Fibroblast of lung (primary cell): Measurements from ENCODE around the gene IER3. TPM values are rescaled to one million over a fixed set of nuclear protein-coding genes. Genes with fewer than 3 reads are reported as not detected.

Experiments used
- DNase-seq, 2 donors: peaks; one replicate each; pipeline versions ENCODE4 v3.0.0 to v3.0.0-alpha.2; 2010; ENCODE audit warnings: low read depth in 2 of 2
- H2AFZ ChIP-seq: 2 replicates; pipeline ENCODE4 v1.5.1; 2012; ENCODE audit warnings: low read length, control low read depth, inconsistent platforms
- H3K27ac ChIP-seq: 2 replicates; pipeline ENCODE4 v1.5.1; 2011; ENCODE audit warnings: low read length, control low read depth; ENCODE audit not compliant: insufficient read depth
- H3K27me3 ChIP-seq: 2 replicates; pipeline ENCODE4 v1.5.1; 2011; ENCODE audit warnings: mild to moderate bottlenecking, low read length; ENCODE audit not compliant: control insufficient read depth, insufficient read depth
- H3K36me3 ChIP-seq: 2 replicates; pipeline ENCODE4 v1.5.1; 2011; ENCODE audit warnings: low read length; ENCODE audit not compliant: control insufficient read depth, insufficient read depth
- H3K4me1 ChIP-seq: 2 replicates; pipeline ENCODE4 v1.5.1; 2011; ENCODE audit warnings: low read length; ENCODE audit not compliant: control insufficient read depth, insufficient read depth; ENCODE audit errors: extremely low read depth
- H3K4me2 ChIP-seq: 2 replicates; pipeline ENCODE4 v1.5.1; 2011; ENCODE audit warnings: low read length, control low read depth; ENCODE audit not compliant: insufficient read depth; ENCODE audit errors: extremely low read depth
- H3K4me3 ChIP-seq, 4 experiments: fragments of 200-600 bp in 1 of 4; sonication (generic) in 1 of 4; replicated peaks in 1 of 4; 2 replicates each; pipeline ENCODE4 v1.5.1; 2011 to 2016; ENCODE audit warnings: low read length in 4 of 4, low read depth in 3 of 4, mild to moderate bottlenecking in 3 of 4, control low read depth in 2 of 4, inconsistent platforms in 1 of 4, mixed read lengths in 1 of 4; ENCODE audit not compliant: insufficient read depth in 1 of 4; ENCODE audit errors: control extremely low read depth in 1 of 4
- H3K79me2 ChIP-seq: 2 replicates; pipeline ENCODE4 v1.5.1; 2012; ENCODE audit warnings: mild to moderate bottlenecking, low read length, inconsistent platforms; ENCODE audit not compliant: control insufficient read depth, insufficient read depth
- H3K9ac ChIP-seq: 2 replicates; pipeline ENCODE4 v1.5.1; 2011; ENCODE audit warnings: mild to moderate bottlenecking, low read length, control low read depth; ENCODE audit not compliant: insufficient read depth
- H3K9me3 ChIP-seq: 2 replicates; pipeline ENCODE4 v1.5.1; 2012; ENCODE audit warnings: low read depth, low read length; ENCODE audit not compliant: control insufficient read depth, insufficient read depth
- H4K20me1 ChIP-seq: 2 replicates; pipeline ENCODE4 v1.5.1; 2011; ENCODE audit warnings: low read length; ENCODE audit not compliant: control insufficient read depth, insufficient read depth; ENCODE audit errors: extremely low read depth
- EZH2 ChIP-seq: IDR thresholded peaks from 2 replicates; pipeline ENCODE4 v1.5.1; 2012; ENCODE audit warnings: low read length, control low read depth, mild to moderate bottlenecking; ENCODE audit errors: missing control alignments
- polyA plus RNA-seq, 2 donors: library from polyadenylated mRNA; depleted of rRNA in 1 of 2; stranded (reverse) in 1 of 2; unstranded in 1 of 2; fragments of >200 nt; gene quantifications; 2 replicates each; pipeline ENCODE4 v1.2.1, GENCODE V29; 2011 to 2012; ENCODE audit warnings: missing spikeins in 1 of 2
- total RNA-seq: library from RNA; depleted of rRNA; stranded (reverse); fragments of >200 nt; gene quantifications from 2 replicates; pipeline ENCODE4 v1.2.1, GENCODE V29; 2014
- TF ChIP-seq, protein P1 (sequence below), 2 donors: IDR thresholded peaks in 1 of 2; conservative IDR thresholded peaks in 1 of 2; 1 replicate in 1 of 2; 2 replicates in 1 of 2; pipeline ENCODE4 v1.5.1; 2011 to 2012; ENCODE audit warnings: low read length in 2 of 2, control low read depth in 1 of 2, inconsistent platforms in 1 of 2, low read depth in 1 of 2, mild to moderate bottlenecking in 1 of 2

The IER3 gene
- total and polyA plus RNA-seq, 2 donors (not counting 1 experiment from before 2014, with no cell fraction given), result 34.2 to 43.3 TPM

DNA sequence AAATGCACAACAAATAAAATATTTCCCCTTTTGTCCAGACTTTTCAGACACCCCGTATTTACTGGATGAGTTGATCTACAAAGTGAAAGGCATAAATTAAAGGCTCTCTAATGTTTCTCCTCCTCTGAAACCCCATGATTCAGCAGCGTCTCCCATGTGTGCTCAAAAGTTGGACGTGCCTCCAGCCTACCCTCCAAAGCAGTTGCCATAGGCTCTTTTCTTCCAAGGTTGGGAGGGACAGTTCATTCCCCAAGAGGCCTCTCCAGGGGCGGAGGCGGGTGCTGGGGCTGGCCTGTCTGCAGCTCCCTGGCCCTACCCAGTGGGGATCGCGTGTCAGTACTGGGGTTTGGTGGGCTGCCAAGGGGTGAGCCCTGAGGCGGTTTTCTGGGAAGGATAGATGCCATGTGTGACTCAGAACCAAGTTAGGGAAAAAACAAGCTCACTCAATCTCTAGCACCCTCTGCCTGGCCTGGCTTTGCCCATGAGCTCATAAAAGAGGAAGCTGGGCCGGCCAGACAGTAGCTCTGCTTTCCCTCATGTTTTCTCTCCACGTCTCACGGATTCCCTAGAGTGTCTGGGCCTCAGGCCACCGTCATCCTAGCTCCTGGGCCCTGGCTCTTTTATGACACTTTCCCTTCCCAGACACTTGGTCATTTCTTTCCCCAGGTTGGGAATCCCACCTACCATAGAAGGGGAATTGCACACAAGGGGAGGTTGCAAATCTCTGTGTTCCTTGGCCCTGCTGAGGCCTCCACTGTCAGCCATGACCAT, 8.0 kb upstream of the IER3 start:
- Histone ChIP-seq H3K9me3 (no peaks in the 10 kb centered on the region), H2AFZ (no peak overlapping the region), H3K4me1 (peaks cover 30% of the 10 kb centered on the region), H3K9ac (peak overlapping the region; percentile 65), H4K20me1 (no peaks in the 10 kb centered on the region), H3K4me2 (peak overlapping the region; percentile 70), H3K36me3 (no peaks in the 10 kb centered on the region), H3K27me3 (no peaks in the 10 kb centered on the region), H3K27ac (peak overlapping the region; percentile 85), H3K79me2 (no peaks in the 10 kb centered on the region), H3K4me3 (peak overlapping the region; percentile 16 to 29 (median 20))
- no peak for TF ChIP-seq EZH2
- TF ChIP-seq, protein P1, sequence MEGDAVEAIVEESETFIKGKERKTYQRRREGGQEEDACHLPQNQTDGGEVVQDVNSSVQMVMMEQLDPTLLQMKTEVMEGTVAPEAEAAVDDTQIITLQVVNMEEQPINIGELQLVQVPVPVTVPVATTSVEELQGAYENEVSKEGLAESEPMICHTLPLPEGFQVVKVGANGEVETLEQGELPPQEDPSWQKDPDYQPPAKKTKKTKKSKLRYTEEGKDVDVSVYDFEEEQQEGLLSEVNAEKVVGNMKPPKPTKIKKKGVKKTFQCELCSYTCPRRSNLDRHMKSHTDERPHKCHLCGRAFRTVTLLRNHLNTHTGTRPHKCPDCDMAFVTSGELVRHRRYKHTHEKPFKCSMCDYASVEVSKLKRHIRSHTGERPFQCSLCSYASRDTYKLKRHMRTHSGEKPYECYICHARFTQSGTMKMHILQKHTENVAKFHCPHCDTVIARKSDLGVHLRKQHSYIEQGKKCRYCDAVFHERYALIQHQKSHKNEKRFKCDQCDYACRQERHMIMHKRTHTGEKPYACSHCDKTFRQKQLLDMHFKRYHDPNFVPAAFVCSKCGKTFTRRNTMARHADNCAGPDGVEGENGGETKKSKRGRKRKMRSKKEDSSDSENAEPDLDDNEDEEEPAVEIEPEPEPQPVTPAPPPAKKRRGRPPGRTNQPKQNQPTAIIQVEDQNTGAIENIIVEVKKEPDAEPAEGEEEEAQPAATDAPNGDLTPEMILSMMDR (conservative IDR thresholded peaks at IDR 0.05 in 1 of 2, IDR thresholded peaks at IDR 0.05 in 1 of 2; ENCODE audit: low read depth in 1 of 2, low read length in 2 of 2), result peak in 1 of 2 donors; percentile 10
- DNase-seq, result peak; percentile 100

DNA sequence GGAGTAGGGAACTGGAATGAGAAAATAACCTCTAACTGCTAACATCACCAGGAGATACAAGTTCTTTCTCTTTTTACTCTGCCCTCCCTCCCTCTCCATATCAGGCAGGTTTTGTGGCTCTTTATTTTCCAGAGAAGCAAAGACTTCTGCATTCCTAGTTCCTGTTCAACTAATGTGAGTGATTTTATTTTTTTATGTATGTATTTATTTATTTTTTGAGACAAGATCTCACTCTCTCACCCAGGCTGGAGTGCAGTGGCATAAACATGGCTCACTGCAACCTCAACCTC, 6.0 kb upstream of the IER3 start:
- H3K4me2 ChIP-seq, result no peak overlapping the region
- no peak overlapping the region for H3K4me3 ChIP-seq
- no peaks in the 10 kb centered on the region for H3K9me3 ChIP-seq
- no peaks in the 10 kb centered on the region for H3K36me3 ChIP-seq
- peak overlapping the region; percentile 26 for H3K27ac ChIP-seq
- no peaks in the 10 kb centered on the region for H3K27me3 ChIP-seq
- TF ChIP-seq, protein P1 (conservative IDR thresholded peaks at IDR 0.05 in 1 of 2, IDR thresholded peaks at IDR 0.05 in 1 of 2; ENCODE audit: low read depth in 1 of 2, low read length in 2 of 2), result no peak
- TF ChIP-seq EZH2, result no peak
- H4K20me1 ChIP-seq, result no peaks in the 10 kb centered on the region
- no peaks in the 10 kb centered on the region for H3K79me2 ChIP-seq
- no peak overlapping the region for H2AFZ ChIP-seq
- no peak overlapping the region for H3K9ac ChIP-seq
- peaks cover 30% of the 10 kb centered on the region for H3K4me1 ChIP-seq
- no peak for DNase-seq

DNA sequence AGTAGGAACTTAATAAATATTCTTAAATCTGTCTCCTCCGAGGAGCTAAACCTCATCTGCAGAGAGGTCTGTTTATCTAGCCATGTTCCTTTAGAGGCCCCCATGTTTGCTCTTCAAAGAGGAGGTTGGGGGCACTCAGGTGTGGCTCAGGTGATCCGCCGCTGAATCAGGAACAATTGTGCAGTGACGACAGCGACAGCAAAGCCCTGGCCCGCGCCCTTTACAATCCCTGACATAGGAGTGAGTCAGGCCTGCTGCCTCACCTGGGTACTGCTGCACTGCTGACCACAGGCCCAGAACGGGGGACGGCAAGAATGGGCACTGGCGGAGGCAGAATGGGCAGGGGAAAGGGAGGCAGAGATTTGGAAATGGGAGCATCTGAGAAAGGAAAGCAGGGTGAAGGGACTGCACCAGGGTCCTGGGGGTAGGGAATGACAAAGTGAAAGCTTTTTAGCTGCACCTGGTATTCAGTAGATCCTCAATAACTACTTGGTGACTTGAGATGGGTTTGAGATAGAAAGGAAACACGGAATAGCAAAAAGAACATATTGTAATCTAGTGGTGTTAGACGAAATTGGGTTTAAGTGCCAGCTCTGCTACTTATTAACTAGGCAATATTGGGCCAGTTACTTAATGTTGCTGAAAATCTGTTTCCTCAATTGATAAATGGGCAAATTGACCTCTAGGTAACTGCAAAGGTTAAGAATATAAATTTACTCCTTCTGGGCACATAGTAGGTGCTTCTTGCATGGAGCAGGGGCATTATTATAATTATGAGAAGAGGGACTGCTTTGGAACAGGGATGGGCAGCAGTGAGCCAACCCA, 5.4 kb upstream of the IER3 start:
- Histone ChIP-seq H2AFZ (no peak overlapping the region), H3K27me3 (no peaks in the 10 kb centered on the region), H4K20me1 (no peaks in the 10 kb centered on the region), H3K9me3 (no peaks in the 10 kb centered on the region), H3K4me1 (peaks cover 28% of the 10 kb centered on the region), H3K4me3 (no peak overlapping the region), H3K27ac (peak overlapping the region; percentile 26), H3K4me2 (no peak overlapping the region), H3K79me2 (no peaks in the 10 kb centered on the region), H3K36me3 (no peaks in the 10 kb centered on the region), H3K9ac (no peak overlapping the region)
- TF ChIP-seq EZH2, result no peak
- TF ChIP-seq, protein P1 (conservative IDR thresholded peaks at IDR 0.05 in 1 of 2, IDR thresholded peaks at IDR 0.05 in 1 of 2; ENCODE audit: low read depth in 1 of 2, low read length in 2 of 2), result no peak
- no peak for DNase-seq
